Colonic mucosa (tissue), 4 donors: ENCODE measurements around the gene SKAP1. TPM values are rescaled to one million over a fixed set of nuclear protein-coding genes. Genes with fewer than 3 reads are reported as not detected.

Source experiments
- DNase-seq: peaks from one replicate; pipeline ENCODE4 v3.0.0-alpha.2; 2020
- H3K27ac ChIP-seq: fragments of 200-600 bp; one replicate; pipeline ENCODE4 v1.8.0; 2021
- H3K27me3 ChIP-seq: fragments of 200-600 bp; one replicate; pipeline ENCODE4 v1.8.0; 2021
- H3K36me3 ChIP-seq: fragments of 200-600 bp; one replicate; pipeline ENCODE4 v1.8.0; 2021
- H3K4me1 ChIP-seq: fragments of 200-600 bp; one replicate; pipeline ENCODE4 v1.8.0; 2021; ENCODE audit warnings: mild to moderate bottlenecking
- H3K4me3 ChIP-seq: fragments of 200-600 bp; one replicate; pipeline ENCODE4 v1.8.0; 2021
- H3K9ac ChIP-seq, 2 donors: one replicate each; pipeline ENCODE4 v1.7.0; 2013; ENCODE audit warnings: control low read depth in 2 of 2, low read depth in 2 of 2, low read length in 2 of 2
- H3K9me3 ChIP-seq: fragments of 200-600 bp; one replicate; pipeline ENCODE4 v1.8.0; 2021
- CTCF ChIP-seq: fragments of 200-600 bp; IDR thresholded peaks from one replicate; pipeline ENCODE4 v1.8.0; 2022; ENCODE audit warnings: antibody characterized with exemption, mild to moderate bottlenecking
- intact Hi-C: fragments of 100-400 bp; cut with DNase I; formaldehyde crosslinking; loops from one replicate; pipeline ENCODE4 v1.14.1; 2022
- total RNA-seq, 2 donors: library from RNA; stranded (reverse); fragmentation: NEBNext Ultra II Directional in 1 of 2; extraction: Animal tissue kit (Norgen Biotek cat#: 25700) in 1 of 2; gene quantifications; one replicate each; pipeline ENCODE4 v1.2.1, GENCODE V29; 2021
- donor health status: healthy.
- donor health status: DM: no; HTN: no; CAD: no.
- donor health status: DM: no; HTN: no; CAD: no.

Gene SKAP1
- total RNA-seq, 2 donors from 2014 or later: 1.2 to 2.1 TPM

- no peaks in the 10 kb centered on the region for H3K27me3 ChIP-seq
- intact Hi-C loops: loop anchor here (10.0 kb wide), 1 partner anchor 224 kb away; no protein-coding TSS in a partner anchor
Observed at GRCh38 chr17:48150597-48151001, 279.4 kb downstream of the SKAP1 start.

GRCh38 chr17:48149787-48150463, 280.1 kb downstream of the SKAP1 start:
- no peak overlapping the region for H3K4me3 ChIP-seq
- no peak for TF ChIP-seq CTCF
- H3K27ac ChIP-seq: no peak overlapping the region
- DNase-seq: no peak
- H3K4me1 ChIP-seq: no peaks in the 10 kb centered on the region
- no peaks in the 10 kb centered on the region for H3K9me3 ChIP-seq
- intact Hi-C loops: loop anchor here (10.0 kb wide), 2 partner anchors 225 to 475 kb away; partner anchors contain the start of gene HOXB9
- no peaks in the 10 kb centered on the region for H3K36me3 ChIP-seq
- no peak overlapping the region for H3K9ac ChIP-seq
- H3K27me3 ChIP-seq: no peaks in the 10 kb centered on the region

More at GRCh38 chr17:48150597-48151001, 279.4 kb downstream of the SKAP1 start:
- Histone ChIP-seq H3K27ac (no peak overlapping the region), H3K4me3 (no peak overlapping the region), H3K9ac (no peak overlapping the region), H3K4me1 (no peaks in the 10 kb centered on the region), H3K9me3 (no peaks in the 10 kb centered on the region), H3K36me3 (no peaks in the 10 kb centered on the region)
- no peak for TF ChIP-seq CTCF
- no peak for DNase-seq

GRCh38 chr17:48148854-48149786, 280.9 kb downstream of the SKAP1 start:
- Histone ChIP-seq H3K4me3 (no peak overlapping the region), H3K36me3 (no peaks in the 10 kb centered on the region), H3K9me3 (no peaks in the 10 kb centered on the region), H3K9ac (no peak overlapping the region), H3K27me3 (no peaks in the 10 kb centered on the region), H3K4me1 (no peaks in the 10 kb centered on the region), H3K27ac (no peak overlapping the region)
- no peak for TF ChIP-seq CTCF
- intact Hi-C loops: loop anchor here (10.0 kb wide), 1 partner anchor 476 kb away; the partner anchor contains the start of gene HOXB9
- no peak for DNase-seq

- Histone ChIP-seq H3K4me1 (no peaks in the 10 kb centered on the region), H3K36me3 (no peaks in the 10 kb centered on the region), H3K9me3 (no peaks in the 10 kb centered on the region), H3K4me3 (no peak overlapping the region), H3K27me3 (no peaks in the 10 kb centered on the region), H3K27ac (no peak overlapping the region), H3K9ac (no peak overlapping the region)
- intact Hi-C loops: loop anchor here (10.0 kb wide), 1 partner anchor 477 kb away; the partner anchor contains the start of gene HOXB9
- DNase-seq: no peak
- no peak for TF ChIP-seq CTCF
Observed at GRCh38 chr17:48148029-48148770, 281.8 kb downstream of the SKAP1 start.
